Measurements from ENCODE around the gene MYBPHL.

DNA sequence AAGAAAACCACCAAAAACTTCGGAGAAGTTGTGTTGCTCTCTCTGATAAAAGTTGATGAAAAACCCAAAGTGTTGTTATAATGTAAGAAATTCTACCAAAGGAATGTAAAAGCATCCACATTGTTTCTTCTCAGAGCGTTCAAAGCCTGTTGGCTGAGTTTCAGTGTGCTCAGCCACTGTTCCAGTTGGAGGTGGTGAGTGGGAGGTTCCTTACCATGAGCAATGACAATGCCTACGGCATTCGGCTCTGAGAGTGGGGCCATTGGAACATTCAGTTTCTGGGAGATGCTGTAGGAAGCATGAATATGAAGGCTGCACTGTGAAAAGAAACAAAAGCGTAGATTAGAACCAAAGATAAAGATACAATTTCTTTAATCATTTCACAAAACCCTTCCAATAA, 20.5 kb upstream of the MYBPHL start:
- TF ChIP-seq POLR2A (IDR thresholded peaks at IDR 0.05) = no peak
- TF ChIP-seq, protein P1, sequence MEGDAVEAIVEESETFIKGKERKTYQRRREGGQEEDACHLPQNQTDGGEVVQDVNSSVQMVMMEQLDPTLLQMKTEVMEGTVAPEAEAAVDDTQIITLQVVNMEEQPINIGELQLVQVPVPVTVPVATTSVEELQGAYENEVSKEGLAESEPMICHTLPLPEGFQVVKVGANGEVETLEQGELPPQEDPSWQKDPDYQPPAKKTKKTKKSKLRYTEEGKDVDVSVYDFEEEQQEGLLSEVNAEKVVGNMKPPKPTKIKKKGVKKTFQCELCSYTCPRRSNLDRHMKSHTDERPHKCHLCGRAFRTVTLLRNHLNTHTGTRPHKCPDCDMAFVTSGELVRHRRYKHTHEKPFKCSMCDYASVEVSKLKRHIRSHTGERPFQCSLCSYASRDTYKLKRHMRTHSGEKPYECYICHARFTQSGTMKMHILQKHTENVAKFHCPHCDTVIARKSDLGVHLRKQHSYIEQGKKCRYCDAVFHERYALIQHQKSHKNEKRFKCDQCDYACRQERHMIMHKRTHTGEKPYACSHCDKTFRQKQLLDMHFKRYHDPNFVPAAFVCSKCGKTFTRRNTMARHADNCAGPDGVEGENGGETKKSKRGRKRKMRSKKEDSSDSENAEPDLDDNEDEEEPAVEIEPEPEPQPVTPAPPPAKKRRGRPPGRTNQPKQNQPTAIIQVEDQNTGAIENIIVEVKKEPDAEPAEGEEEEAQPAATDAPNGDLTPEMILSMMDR (IDR thresholded peaks at IDR 0.05) = no peak
